ENCODE results near the gene DTWD2.
"Not testable (repeated sequence)": the region's sequence is repeated elsewhere in the genome, so short reads cannot be mapped to it uniquely, and the experiment has no call there.

Gene DTWD2

GRCh38 chr5:118854819-118855218, 133.5 kb downstream of the DTWD2 start:
- H3K27me3 ChIP-seq (ENCODE audit: insufficient read depth, low read depth): no peaks in the 10 kb centered on the region
- peaks cover 6% of the 10 kb centered on the region for H3K4me1 ChIP-seq (ENCODE audit: low read depth, poor library complexity, severe bottlenecking)
- no peaks in the 10 kb centered on the region for H4K20me1 ChIP-seq (ENCODE audit: insufficient read depth)
- no peak overlapping the region for H3K27ac ChIP-seq
- no peak for TF ChIP-seq CTCF (conservative IDR thresholded peaks at IDR 0.05; ENCODE audit: low read depth, low read length)
- H3K36me3 ChIP-seq (ENCODE audit: insufficient read depth): no peaks in the 10 kb centered on the region
- no peak overlapping the region for H3K4me2 ChIP-seq
- H3K9ac ChIP-seq: no peak overlapping the region
- no peak overlapping the region for H3K4me3 ChIP-seq (IDR thresholded peaks at IDR 0.05; ENCODE audit: insufficient read depth, low read depth, low read length)
- H2AFZ ChIP-seq (ENCODE audit: low read depth): no peak overlapping the region
- H3K79me2 ChIP-seq (ENCODE audit: insufficient read depth, low read depth): no peaks in the 10 kb centered on the region

- H3K4me3 ChIP-seq (IDR thresholded peaks at IDR 0.05; ENCODE audit: insufficient read depth, low read depth, low read length); H3K27ac ChIP-seq; H3K4me2 ChIP-seq; H3K79me2 ChIP-seq (ENCODE audit: insufficient read depth, low read depth); H4K20me1 ChIP-seq (ENCODE audit: insufficient read depth); H3K27me3 ChIP-seq (ENCODE audit: insufficient read depth, low read depth); H3K9ac ChIP-seq; H3K4me1 ChIP-seq (ENCODE audit: low read depth, poor library complexity, severe bottlenecking); H3K36me3 ChIP-seq (ENCODE audit: insufficient read depth); H2AFZ ChIP-seq (ENCODE audit: low read depth): not testable (repeated sequence)
Observed at GRCh38 chr5:118851785-118852184, 136.6 kb downstream of the DTWD2 start.

- not testable (repeated sequence) for H3K4me1 ChIP-seq (ENCODE audit: low read depth, poor library complexity, severe bottlenecking); H3K27ac ChIP-seq; H3K4me2 ChIP-seq; H3K79me2 ChIP-seq (ENCODE audit: insufficient read depth, low read depth); H4K20me1 ChIP-seq (ENCODE audit: insufficient read depth); H3K9ac ChIP-seq; H2AFZ ChIP-seq (ENCODE audit: low read depth); H3K36me3 ChIP-seq (ENCODE audit: insufficient read depth); H3K27me3 ChIP-seq (ENCODE audit: insufficient read depth, low read depth); H3K4me3 ChIP-seq (IDR thresholded peaks at IDR 0.05; ENCODE audit: insufficient read depth, low read depth, low read length)
Observed at GRCh38 chr5:118849507-118849906, 138.8 kb downstream of the DTWD2 start.

GRCh38 chr5:118844351-118844750, 144.0 kb downstream of the DTWD2 start:
- TF ChIP-seq CTCF (conservative IDR thresholded peaks at IDR 0.05; ENCODE audit: low read depth, low read length): no peak
- Histone ChIP-seq H3K27me3 (ENCODE audit: insufficient read depth, low read depth) (no peaks in the 10 kb centered on the region), H3K4me1 (ENCODE audit: low read depth, poor library complexity, severe bottlenecking) (no peaks in the 10 kb centered on the region), H3K27ac (no peak overlapping the region), H3K9ac (no peak overlapping the region), H3K36me3 (ENCODE audit: insufficient read depth) (no peaks in the 10 kb centered on the region), H4K20me1 (ENCODE audit: insufficient read depth) (no peaks in the 10 kb centered on the region), H3K4me3 (IDR thresholded peaks at IDR 0.05; ENCODE audit: insufficient read depth, low read depth, low read length) (no peak overlapping the region), H3K79me2 (ENCODE audit: insufficient read depth, low read depth) (no peaks in the 10 kb centered on the region), H3K4me2 (no peak overlapping the region), H2AFZ (ENCODE audit: low read depth) (no peak overlapping the region)

- Histone ChIP-seq H4K20me1 (ENCODE audit: insufficient read depth) (no peaks in the 10 kb centered on the region), H3K36me3 (ENCODE audit: insufficient read depth) (no peaks in the 10 kb centered on the region), H3K4me1 (ENCODE audit: low read depth, poor library complexity, severe bottlenecking) (no peaks in the 10 kb centered on the region), H3K27me3 (ENCODE audit: insufficient read depth, low read depth) (no peaks in the 10 kb centered on the region), H3K9ac (no peak overlapping the region), H3K27ac (no peak overlapping the region), H3K4me2 (no peak overlapping the region), H3K4me3 (IDR thresholded peaks at IDR 0.05; ENCODE audit: insufficient read depth, low read depth, low read length) (no peak overlapping the region), H3K79me2 (ENCODE audit: insufficient read depth, low read depth) (no peaks in the 10 kb centered on the region), H2AFZ (ENCODE audit: low read depth) (no peak overlapping the region)
- no peak for TF ChIP-seq CTCF (conservative IDR thresholded peaks at IDR 0.05; ENCODE audit: low read depth, low read length)
Observed at GRCh38 chr5:118834710-118835109, 153.6 kb downstream of the DTWD2 start.
